ENCODE data around the gene GFER.
"Not testable (repeated sequence)": the region's sequence is repeated elsewhere in the genome, so short reads cannot be mapped to it uniquely, and the experiment has no call there.

GFER gene

DNA sequence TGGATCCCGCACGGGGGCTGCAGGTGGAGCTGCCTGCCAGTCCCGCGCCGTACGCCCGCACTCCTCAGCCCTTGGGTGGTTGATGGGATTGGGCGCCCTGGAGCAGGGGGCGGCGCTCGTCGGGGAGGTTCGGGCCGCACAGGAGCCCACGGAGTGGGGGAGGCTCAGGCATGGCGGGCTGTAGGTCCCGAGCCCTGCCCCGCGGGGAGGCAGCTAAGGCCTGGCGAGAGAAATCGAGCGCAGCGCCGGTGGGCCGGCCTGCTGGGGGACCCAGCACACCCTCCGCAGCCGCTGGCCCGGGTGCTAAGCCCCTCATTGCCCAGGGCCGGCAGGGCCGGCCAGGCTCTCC is 25.9 kb upstream of the GFER start:
- not testable (repeated sequence) for DNase-seq

- DNase-seq: no peak
Observed at GRCh38 chr16:1958715-1959268, 25.2 kb upstream of the GFER start.

DNA sequence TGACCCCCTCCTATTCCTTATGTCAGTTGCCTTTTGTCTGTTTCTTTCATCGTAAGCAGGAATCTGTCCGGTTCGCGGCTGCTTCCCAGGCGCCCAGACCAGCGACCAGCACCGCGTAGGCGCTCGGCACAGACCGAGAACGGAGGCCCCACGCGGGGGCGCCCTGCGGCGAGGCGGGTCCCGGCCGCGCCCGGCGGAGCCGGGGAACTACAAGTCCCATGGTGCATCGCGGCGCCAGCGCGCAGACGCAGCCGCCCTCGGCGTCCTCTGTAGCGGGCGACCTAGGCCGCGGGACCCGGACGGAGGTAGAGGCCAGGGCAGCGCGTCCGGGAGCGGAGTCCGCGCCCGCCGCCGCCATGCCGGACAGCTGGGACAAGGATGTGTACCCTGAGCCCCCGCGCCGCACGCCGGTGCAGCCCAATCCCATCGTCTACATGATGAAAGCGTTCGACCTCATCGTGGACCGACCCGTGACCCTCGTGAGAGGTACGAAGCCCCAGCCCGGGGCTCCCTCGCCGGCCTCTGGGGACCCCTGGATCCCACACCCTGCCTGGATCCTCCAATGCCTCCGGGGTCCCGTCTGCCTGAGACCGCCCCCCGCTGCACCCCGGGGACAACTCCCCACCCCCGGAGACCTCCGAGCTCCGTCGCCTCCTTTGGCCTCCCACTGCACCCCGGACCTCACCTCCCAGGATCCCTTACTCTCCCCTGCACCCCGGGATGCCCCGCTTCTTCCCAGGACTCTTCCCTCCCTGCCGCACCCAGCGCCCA is 24.5 kb upstream of the GFER start, which contains the start of gene NDUFB10:
NDUFB10 (plus strand) TSS at position 270 of the 771 bp plus-strand sequence; CDS start at position 357, 87 bp downstream.
- DNase-seq: no peak

DNA sequence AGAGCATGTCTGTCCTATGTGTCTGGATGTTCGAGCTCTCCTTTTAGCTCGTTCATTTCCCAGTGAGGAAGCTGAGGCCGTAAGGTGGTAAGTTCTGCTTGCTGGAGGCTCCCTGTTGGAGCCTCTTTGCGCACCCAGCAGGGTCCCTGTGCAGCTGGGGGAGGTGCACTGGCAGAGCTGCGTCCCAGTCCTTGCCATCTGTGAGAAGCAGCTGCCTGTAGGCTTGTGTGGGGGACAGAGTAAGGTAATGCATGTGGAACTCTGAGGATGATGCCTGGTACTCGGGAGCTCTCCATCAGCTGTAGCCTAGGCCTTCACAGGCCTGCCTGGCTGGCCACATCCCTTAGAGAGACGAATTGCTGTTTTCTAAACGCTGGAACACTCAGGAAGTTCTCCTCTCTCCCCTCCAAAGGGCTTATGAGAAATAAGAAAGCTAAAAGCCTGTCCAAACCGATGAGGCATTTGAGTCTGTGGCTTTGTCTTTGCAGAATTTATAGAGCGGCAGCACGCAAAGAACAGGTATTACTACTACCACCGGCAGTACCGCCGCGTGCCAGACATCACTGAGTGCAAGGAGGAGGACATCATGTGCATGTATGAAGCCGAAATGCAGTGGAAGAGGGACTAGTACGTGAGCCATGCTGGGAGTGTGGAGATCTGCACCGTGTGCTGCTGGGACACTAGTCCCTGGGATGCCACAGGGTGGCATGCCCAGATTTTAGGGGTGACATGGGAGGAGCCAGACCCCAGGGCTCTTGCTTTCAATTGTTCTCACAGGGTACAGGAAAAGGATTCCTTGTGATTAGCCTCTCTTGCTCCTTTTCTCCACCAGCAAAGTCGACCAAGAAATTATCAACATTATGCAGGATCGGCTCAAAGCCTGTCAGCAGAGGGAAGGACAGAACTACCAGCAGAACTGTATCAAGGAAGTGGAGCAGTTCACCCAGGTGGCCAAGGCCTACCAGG is 23.0 kb upstream of the GFER start:
- DNase-seq: no peak

DNA sequence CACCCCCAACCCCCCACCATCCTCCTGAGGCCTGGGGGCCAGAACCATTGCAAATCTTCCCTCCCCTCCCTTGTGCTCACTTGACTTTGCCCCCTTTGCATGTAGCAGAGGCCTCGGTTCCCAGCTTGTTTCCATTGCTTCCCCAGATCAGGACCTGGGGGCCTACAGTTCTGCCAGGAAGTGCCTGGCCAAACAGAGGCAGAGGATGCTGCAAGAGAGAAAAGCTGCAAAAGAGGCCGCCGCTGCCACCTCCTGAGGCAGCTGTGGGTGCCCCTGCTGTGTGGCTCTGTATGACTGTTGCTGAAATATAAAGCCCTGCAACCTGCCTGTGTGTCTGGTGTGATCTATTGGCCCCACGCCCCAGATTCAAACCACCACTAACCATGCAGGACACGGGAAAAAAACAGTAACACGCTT is 22.3 kb upstream of the GFER start:
- no peak for DNase-seq

DNA sequence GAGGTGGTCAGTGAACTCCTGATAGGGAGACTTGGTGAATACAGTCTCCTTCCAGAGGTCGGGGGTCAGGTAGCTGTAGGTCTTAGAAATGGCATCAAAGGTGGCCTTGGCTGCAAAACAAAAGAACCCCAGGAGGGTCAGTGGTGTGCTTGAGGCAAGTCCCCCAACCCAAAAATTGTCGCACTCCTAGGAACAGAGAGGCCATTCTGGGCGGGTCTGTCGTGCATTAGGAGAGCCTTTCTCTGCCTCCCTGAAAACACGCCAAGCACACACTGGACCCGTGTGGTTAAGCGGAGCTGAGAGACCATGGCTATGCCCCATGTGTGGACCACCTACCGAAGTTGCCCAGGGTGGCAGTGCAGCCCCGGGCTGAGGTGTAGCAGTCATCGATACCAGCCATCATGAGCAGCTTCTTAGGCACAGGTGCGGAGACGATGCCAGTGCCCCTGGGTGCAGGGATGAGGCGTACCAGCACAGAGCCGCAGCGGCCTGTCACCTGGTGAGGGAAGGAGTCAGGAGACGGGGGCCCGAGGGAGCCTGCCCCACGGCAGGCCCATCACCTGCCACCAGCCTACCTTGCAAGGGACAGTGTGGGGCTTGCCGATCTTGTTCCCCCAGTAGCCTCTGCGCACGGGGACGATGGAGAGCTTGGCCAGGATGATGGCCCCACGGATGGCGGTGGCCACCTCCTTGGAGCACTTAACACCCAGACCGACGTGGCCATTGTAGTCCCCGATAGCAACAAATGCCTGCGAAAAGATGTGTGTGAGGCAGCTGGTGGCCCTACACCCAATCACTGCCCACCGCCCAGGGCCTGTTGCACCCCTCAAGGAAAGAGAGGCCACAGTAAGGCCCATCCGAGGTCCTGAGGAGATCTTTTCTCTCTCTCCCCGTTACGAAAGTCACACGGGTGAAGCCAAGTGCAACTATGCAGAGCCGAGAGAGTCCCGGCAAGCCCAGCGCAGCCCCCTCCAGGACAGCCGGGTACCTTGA is 21.5 kb upstream of the GFER start:
- not testable (repeated sequence) for DNase-seq

DNA sequence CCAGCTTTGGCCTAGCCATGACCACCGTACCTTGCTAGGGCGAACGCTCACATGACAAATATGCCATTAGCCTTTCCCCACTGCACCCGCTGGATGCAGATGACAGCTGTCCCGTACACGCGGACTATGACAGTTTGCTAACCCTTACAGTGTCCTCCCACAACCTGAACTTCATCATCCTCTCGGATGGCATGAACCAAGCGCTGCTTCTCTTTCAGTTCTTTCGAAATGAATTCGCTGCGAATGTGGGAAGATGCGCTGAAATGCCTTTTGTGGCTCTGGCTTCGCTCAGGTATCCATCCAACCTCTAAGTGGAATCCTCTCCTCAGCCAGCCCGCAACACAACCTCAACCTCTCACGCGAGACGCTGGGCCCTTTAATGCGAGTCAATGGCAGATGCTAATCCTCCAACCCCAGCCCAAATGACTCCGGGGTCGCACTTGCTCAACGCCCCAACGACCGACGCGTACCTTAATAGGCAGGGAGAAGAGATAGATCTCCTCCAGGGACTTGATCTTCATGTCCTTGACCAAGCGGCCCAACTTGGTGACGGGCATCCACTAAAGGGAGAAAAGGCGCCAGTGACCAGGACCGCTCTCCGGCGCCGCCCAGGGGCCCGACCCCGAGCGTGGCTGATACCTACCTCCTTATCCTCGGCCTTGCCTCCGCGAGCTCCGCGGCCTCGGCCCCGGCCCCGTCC is 20.0 kb upstream of the GFER start:
- no peak for DNase-seq

DNA sequence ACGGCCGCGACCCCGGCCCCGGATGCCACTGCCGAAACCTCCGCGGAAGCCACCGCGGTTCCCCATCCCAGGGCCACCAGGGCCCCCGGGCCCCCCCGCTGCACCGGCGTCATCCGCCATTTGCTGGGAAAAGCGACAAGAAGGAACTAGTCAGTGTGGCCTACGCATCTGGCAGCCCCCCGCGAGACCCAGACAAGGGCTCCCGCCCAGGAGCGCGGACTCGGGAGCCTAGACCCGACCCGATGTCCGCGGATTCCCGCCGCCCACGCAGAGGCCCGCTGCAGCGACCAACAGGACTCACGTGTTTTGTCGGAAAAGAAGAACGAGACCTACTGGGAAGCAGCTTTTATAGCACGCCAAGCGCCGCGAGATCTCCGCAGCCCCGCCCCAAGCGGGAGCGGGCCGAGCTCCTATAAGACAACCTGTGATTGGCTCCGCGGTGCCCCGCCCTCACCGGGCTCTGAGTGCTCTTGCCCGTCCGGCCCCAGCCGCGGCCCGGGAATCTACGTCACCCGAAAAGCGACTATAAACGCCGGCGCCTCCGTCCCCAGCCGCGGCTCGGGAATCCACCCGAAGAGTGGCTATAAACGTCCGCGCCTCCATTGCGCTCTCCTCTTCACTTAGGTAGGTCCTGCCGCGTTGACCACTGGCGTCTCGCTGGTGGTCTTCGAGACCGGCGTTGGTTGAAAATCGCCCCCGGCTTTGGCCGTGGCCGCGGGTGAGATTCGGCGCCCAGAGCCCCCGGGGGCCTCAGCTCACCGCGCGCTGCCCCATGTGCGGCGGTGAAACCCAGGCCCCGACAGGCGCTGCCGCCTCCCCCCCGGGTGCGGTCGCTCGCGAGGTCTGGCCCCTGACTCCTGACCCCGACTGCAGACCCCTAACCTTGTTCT is 19.2 kb upstream of the GFER start, which contains the start of gene RPS2:
RPS2 (minus strand) TSS at position 321 of the 890 bp plus-strand sequence; CDS start at position 120, 201 bp downstream.
- peak; percentile 97 for DNase-seq

- no peak for DNase-seq
Observed at GRCh38 chr16:1965396-1966001, 18.5 kb upstream of the GFER start.

- no peak for DNase-seq
Observed at GRCh38 chr16:1966460-1966859, 17.5 kb upstream of the GFER start, which contains the start of gene RNF151. Gene RNF151 (plus strand): TSS chr16:1966856. CDS start chr16:1966882, 26 bp downstream.

- no peak for DNase-seq
Observed at GRCh38 chr16:1968146-1968953, 15.6 kb upstream of the GFER start.

GRCh38 chr16:1971796-1972489 is 12.1 kb upstream of the GFER start, which contains the start of gene TBL3:
Gene TBL3 (plus strand): TSS chr16:1972053. CDS start chr16:1972165, 112 bp downstream.
- DNase-seq: peak; percentile 48

DNA sequence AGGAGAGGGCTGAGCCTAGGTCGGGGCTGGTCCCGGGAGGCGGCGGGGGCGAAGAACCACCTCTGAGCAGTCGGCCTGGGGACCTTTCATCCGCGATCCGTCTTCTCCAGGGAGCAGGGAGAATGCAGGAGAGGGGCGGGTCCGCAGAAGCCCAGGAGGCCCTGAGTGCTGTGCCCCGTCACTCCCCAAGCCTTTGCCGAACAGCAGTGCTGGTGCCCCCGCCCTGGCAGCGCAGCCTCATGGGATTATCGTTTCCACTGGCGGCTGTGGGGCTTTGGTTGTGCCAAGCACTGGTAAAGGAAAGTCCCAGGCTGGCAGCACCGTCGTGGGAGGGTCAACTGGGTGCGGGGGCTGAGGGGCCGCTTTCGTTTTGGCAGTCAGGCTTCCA is 11.5 kb upstream of the GFER start:
- no peak for DNase-seq

DNA sequence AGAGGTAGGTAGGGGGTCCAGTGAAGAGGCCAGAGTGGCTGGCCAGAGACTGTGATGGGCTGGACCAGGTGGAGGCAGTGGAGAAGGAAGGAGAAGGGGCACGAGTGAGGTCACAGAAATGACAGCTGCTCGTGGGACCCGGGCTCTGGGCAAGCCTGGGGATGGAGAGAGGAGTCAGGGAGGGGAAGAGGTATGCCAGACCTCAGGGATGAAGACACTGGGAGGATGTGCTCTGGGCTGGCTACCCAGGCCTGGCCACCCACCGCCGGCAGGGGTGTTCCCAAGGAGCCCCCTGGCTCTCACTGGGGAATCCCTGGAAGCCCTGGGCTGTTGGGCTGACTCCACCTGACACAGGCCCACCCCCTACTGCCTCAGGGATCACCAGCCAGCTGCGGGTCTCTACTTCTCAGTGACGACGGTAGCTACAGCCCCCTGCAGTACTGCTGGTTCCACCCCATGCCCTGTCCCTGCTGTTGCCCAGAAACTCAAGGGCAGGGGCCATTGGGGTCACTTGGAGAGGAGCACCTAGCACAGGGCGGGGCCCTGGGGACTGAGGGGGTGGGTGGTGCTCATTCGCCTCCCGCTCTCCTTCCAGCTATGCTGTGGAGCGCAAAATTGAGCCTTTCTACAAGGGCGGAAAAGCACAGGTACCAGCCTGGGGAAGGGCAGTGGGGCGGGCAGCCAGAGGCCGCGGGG is 10.4 kb upstream of the GFER start:
- DNase-seq: no peak

DNA sequence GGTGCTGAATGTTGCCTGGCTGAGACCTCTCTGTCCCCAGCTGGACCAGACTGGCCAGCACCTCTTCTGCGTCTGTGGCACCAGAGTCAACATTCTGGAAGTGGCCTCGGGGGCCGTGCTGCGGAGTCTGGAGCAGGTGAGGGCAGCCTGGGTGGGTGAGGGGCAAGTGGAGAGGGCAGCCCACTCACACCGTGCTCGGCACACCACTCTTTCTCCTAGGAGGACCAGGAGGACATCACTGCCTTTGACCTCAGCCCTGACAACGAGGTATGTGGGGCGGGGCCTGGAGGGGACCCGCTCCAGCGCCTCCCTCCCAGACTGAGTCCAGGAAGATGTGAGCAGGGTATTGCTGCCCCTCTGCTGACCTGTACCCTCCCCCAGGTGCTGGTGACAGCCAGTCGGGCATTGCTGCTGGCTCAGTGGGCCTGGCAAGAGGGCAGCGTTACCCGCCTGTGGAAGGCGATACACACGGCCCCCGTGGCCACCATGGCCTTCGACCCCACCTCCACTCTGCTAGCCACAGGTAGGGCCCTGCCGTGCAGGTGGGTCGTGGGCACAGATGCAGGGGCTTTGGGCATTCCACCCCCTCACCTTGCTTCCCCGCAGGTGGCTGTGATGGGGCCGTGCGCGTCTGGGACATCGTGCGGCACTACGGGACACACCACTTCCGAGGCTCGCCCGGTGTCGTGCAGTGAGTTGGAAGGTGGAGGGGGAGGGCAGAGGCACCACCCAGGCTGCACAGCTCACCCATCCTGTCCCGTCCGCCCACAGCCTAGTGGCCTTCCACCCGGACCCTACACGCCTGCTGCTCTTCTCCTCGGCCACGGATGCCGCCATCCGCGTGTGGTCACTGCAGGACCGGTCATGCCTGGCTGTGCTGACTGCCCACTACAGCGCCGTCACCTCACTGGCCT is 9.6 kb upstream of the GFER start:
- no peak for DNase-seq
